ENCODE results near the gene BHMT2. TPM values are rescaled to one million over a fixed set of nuclear protein-coding genes. Genes with fewer than 3 reads are reported as not detected.

Gene BHMT2
- total and polyA plus RNA-seq, 10 of the 15 experiments (the other 5 are each of a cell fraction or from before 2014, with no cell fraction given): not detected

- TF ChIP-seq, protein P1, sequence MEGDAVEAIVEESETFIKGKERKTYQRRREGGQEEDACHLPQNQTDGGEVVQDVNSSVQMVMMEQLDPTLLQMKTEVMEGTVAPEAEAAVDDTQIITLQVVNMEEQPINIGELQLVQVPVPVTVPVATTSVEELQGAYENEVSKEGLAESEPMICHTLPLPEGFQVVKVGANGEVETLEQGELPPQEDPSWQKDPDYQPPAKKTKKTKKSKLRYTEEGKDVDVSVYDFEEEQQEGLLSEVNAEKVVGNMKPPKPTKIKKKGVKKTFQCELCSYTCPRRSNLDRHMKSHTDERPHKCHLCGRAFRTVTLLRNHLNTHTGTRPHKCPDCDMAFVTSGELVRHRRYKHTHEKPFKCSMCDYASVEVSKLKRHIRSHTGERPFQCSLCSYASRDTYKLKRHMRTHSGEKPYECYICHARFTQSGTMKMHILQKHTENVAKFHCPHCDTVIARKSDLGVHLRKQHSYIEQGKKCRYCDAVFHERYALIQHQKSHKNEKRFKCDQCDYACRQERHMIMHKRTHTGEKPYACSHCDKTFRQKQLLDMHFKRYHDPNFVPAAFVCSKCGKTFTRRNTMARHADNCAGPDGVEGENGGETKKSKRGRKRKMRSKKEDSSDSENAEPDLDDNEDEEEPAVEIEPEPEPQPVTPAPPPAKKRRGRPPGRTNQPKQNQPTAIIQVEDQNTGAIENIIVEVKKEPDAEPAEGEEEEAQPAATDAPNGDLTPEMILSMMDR (IDR thresholded peaks at IDR 0.05 in 2 of 3, conservative IDR thresholded peaks at IDR 0.05 in 1 of 3; ENCODE audit: control insufficient read depth in 2 of 3, extremely low read depth in 1 of 3, insufficient read depth in 1 of 3, low read depth in 3 of 3, low read length in 3 of 3): no peak
- no peak for TF ChIP-seq FOXK2 (IDR thresholded peaks at IDR 0.05)
- TF ChIP-seq, protein P2, sequence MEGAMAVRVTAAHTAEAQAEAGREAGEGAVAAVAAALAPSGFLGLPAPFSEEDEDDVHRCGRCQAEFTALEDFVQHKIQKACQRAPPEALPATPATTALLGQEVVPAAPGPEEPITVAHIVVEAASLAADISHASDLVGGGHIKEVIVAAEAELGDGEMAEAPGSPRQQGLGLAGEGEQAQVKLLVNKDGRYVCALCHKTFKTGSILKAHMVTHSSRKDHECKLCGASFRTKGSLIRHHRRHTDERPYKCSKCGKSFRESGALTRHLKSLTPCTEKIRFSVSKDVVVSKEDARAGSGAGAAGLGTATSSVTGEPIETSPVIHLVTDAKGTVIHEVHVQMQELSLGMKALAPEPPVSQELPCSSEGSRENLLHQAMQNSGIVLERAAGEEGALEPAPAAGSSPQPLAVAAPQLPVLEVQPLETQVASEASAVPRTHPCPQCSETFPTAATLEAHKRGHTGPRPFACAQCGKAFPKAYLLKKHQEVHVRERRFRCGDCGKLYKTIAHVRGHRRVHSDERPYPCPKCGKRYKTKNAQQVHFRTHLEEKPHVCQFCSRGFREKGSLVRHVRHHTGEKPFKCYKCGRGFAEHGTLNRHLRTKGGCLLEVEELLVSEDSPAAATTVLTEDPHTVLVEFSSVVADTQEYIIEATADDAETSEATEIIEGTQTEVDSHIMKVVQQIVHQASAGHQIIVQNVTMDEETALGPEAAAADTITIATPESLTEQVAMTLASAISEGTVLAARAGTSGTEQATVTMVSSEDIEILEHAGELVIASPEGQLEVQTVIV (IDR thresholded peaks at IDR 0.05; ENCODE audit: borderline replicate concordance, partially characterized antibody): no peak
- no peak for TF ChIP-seq POLR2AphosphoS2 (IDR thresholded peaks at IDR 0.05; ENCODE audit: low read depth, low read length)
Measured at GRCh38 chr5:79023348-79023747, 46.2 kb upstream of the BHMT2 start (continued).

DNA sequence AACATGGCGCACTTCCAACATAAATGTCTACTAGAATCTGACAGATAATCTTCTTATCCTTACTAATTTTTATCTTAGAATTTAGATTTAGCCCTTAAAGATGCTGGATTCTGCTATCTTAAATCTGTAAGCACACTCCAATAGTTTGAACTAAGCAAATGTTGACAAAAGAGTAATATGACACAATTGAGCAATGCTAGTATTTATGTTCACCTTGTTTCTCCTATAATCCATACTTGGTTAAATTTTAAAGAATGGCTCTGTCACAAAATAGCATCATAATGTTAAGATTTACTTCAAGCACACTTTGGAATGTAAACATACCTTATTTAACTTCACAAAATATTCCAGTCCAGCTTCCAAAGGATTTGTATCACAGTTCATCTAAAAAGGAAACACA, 45.6 kb upstream of the BHMT2 start:
- WGBS (ENCODE audit: insufficient coverage, insufficient replicate concordance, low lambda C conversion rate, missing lambda C conversion rate): 100% methylated on average over 1 of the region's 1 CpG
- no peak for TF ChIP-seq TAF1 (IDR thresholded peaks at IDR 0.05; ENCODE audit: borderline replicate concordance, low read depth, low read length)
- TF ChIP-seq ETV6 (conservative IDR thresholded peaks at IDR 0.05 in 1 of 2, IDR thresholded peaks at IDR 0.05 in 1 of 2; ENCODE audit: borderline replicate concordance in 1 of 2, low read depth in 1 of 2): no peak
- TF ChIP-seq GABPA (IDR thresholded peaks at IDR 0.05; ENCODE audit: low read depth): no peak
- no peak for TF ChIP-seq USF2 (IDR thresholded peaks at IDR 0.05; ENCODE audit: borderline replicate concordance, low read depth, low read length)
- no peak for TF ChIP-seq TCF3 (IDR thresholded peaks at IDR 0.05; ENCODE audit: borderline replicate concordance, insufficient read depth, low read depth, low read length)
- no peak for TF ChIP-seq EZH2 (IDR thresholded peaks at IDR 0.05; ENCODE audit: borderline replicate concordance, control insufficient read depth, low read depth, low read length)
- TF ChIP-seq, protein P3, sequence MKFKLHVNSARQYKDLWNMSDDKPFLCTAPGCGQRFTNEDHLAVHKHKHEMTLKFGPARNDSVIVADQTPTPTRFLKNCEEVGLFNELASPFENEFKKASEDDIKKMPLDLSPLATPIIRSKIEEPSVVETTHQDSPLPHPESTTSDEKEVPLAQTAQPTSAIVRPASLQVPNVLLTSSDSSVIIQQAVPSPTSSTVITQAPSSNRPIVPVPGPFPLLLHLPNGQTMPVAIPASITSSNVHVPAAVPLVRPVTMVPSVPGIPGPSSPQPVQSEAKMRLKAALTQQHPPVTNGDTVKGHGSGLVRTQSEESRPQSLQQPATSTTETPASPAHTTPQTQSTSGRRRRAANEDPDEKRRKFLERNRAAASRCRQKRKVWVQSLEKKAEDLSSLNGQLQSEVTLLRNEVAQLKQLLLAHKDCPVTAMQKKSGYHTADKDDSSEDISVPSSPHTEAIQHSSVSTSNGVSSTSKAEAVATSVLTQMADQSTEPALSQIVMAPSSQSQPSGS (IDR thresholded peaks at IDR 0.05; ENCODE audit: low read length): no peak
- TF ChIP-seq CBX3 (IDR thresholded peaks at IDR 0.05; ENCODE audit: borderline replicate concordance, low read depth): no peak
- no peak for TF ChIP-seq SP1 (IDR thresholded peaks at IDR 0.05; ENCODE audit: low read depth, low read length)

More for the DNA sequence above, 45.6 kb upstream of the BHMT2 start:
- Histone ChIP-seq H3K79me2 (ENCODE audit: control insufficient read depth, insufficient read depth, low read length) (no peaks in the 10 kb centered on the region), H3K36me3 (ENCODE audit: control insufficient read depth in 2 of 2, insufficient read depth in 2 of 2, low read length in 1 of 2) (no peaks in the 10 kb centered on the region), H3K9me3 (replicated peaks; ENCODE audit: control insufficient read depth, insufficient read depth, low read length) (no peaks in the 10 kb centered on the region), H3K9ac (ENCODE audit: control insufficient read depth, insufficient read depth, low read length) (no peak overlapping the region), H3K27ac (ENCODE audit: control insufficient read depth, insufficient read depth) (no peak overlapping the region), H3K4me2 (ENCODE audit: control insufficient read depth, insufficient read depth) (no peak overlapping the region), H3K27me3 (replicated peaks in 1 of 2; ENCODE audit: control insufficient read depth in 2 of 2, insufficient read depth in 2 of 2, low read length in 1 of 2) (no peaks in the 10 kb centered on the region; a peak in 2 of 4 replicates), H3K4me1 (ENCODE audit: control insufficient read depth, insufficient read depth, low read length) (no peaks in the 10 kb centered on the region), H2AFZ (ENCODE audit: control insufficient read depth, low read depth, low read length) (no peak overlapping the region), H4K20me1 (ENCODE audit: control insufficient read depth, insufficient read depth) (no peaks in the 10 kb centered on the region), H3K4me3 (no peak overlapping the region)
- in situ Hi-C loops (cut with MboI): loop anchor here (5.0 kb wide), 2 partner anchors 108 to 443 kb away; no protein-coding TSS in a partner anchor
- no peak for ATAC-seq
- FAIRE-seq: no peak
- RAD21 ChIA-PET (ENCODE audit: unreplicated experiment): interaction anchor here (1.4 to 11.7 kb wide), 7 partner anchors 43 to 445 kb away, joined by 3 to 326 read pairs (median 9); no protein-coding TSS in a partner anchor
- intact Hi-C loops (cut with micrococcal nuclease; ENCODE audit: unreplicated experiment): loop anchor here (2.0 to 10.0 kb wide), 3 partner anchors 42 to 831 kb away; no protein-coding TSS in a partner anchor
- no TSS peak for BruUV-seq (replicated peaks)
- POLR2A ChIA-PET: no interaction called here
- CTCF ChIA-PET: interaction anchor here (0.6 to 13.5 kb wide), 38 partner anchors 8 to 980 kb away, joined by 3 to 658 read pairs (median 6); partner anchors contain the start of gene ARSB
- SMC1A ChIA-PET (ENCODE audit: uncharacterized antibody, unreplicated experiment): interaction anchor here (0.9 to 12.4 kb wide), 13 partner anchors 8 to 511 kb away, joined by 3 to 359 read pairs (median 8); no protein-coding TSS in a partner anchor
- DNase-seq (ENCODE audit: low read depth, low spot score): no peak

Data from GM12878 (cell line).